Left hindlimb (tissue), 1 donor: ENCODE data around the gene CARM1.
"Not testable (repeated sequence)": the region's sequence is repeated elsewhere in the genome, so short reads cannot be mapped to it uniquely, and the experiment has no call there.

Experiments
- DNase-seq: peaks from one replicate; pipeline ENCODE4 v3.0.0-alpha.2; 2018

CARM1 gene

GRCh38 chr19:10935371-10936059, 64.2 kb downstream of the CARM1 start:
- no peak for DNase-seq

DNA sequence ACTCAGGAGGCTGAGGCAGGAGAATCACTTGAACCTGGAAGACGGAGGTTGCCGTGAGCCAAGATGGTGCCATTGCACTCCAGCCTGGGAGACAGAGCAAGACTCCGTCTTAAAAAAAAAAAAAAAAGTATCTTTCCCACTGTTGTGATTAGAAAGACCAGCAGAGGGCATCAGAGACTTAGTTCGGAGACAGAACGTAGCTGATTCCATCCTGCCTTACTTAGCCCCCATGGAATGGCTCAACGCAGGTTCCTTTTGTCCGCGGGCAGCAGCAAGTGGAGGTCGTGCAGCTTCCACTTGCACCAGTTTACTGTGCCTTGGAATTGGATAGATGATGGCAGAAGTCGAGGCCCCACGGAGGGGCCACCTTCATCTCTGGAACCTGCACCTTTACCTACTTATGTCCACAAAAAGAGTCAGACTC, 65.3 kb downstream of the CARM1 start:
- no peak for DNase-seq

GRCh38 chr19:10941649-10942048, 70.3 kb downstream of the CARM1 start:
- DNase-seq, result not testable (repeated sequence)

GRCh38 chr19:10943412-10943811, 72.1 kb downstream of the CARM1 start:
- DNase-seq, result not testable (repeated sequence)

DNA sequence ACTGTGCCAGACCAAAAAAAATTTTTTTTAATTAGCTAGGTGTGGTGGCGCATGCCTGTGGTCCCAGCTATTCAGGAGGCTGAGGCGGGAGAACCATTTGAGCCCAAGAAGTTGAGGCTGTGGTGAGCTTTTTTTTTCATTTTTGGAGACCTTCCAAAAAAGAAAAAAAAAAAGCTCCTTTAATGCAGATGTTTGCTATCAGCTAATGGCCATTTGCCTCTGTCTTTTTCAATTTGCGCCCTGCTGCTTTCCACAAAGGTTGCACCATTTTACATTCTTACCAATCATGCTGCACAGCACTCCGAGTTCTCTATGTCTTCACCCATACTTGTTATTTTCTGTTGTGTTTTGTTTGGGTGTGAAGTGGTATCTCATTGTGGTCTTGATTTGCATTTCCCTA, 73.9 kb downstream of the CARM1 start:
- no peak for DNase-seq

DNA sequence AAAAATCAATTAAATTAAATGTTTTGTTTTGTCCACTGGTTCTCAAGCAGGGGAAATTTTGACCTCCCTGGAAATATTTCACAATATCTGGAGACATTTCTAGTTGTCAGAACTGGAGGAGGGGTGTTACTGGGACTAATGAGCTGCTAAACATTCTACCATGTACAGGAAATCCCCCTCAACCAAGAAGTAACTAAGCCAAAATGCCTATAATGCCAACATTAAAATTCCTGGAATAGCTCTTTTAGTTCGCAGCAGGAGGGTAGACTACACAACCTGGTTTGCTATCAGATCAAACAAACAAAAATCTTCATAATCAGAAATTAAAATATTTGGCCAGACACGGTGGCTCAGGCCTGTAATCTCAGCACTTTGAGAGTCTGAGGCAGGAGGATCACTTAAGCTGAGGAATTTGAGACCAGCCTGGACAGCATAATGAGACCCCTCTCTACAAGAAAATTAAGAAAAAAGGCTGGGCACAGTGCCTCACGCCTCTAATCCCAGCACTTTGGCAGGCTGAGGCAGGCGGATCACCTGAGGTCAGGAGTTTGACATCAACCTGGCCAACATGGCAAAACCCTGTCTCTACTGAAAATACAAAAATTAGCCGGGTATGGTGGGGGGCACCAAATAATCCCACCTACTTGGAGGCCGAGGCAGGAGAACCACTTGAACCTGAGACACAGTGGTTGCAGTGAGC, 75.8 kb downstream of the CARM1 start:
- no peak for DNase-seq

DNA sequence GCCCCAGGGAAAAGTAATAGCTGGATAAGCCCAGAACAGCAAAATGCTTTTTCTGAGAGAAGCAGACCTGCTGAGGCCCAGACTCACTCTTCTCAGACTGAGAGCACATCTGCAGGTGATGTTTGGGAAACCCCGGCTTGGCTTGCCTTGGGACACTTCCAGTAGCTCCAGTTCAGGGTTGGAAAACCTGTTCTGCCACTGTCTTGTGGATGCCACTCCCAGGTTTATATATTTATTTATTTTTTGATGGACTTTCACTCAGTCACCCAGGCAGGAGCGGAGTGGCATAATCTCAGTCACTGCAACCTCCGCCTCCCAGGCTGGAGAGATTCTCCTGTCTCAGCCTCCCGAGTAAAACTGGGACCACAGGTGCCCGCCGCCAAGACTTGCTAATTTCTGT, 81.5 kb downstream of the CARM1 start:
- no peak for DNase-seq

DNA sequence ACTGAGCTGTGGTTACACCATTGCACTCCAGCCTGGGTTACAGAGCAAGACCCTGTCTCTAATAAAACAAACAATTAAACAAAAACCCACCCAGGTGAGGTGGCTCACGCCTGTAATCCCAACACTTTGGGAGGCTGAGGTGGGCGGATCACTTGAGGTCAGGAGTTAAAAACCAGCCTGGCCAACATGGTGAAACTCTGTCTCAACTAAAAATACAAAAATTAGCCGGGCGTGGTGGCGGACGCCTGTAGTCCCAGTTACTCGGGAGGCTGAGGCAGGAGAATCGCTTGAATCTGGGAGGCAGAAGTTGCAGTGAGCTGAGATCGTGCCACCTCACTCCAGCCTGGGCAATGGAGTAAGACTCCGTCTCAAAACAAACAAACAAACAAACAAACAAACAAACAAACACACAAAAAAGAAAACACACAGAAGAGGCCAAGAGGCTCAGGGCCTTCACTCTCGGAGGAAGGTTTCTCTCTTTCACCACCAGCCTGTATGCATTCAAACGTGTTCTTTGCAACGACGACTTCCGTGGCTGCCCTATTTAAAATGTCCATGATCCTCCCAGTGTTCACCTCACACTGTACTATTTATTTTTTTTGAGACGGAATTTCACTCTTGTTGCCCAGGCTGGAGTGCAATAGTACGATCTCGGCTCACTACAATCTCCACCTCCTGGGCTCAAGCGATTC, 88.1 kb downstream of the CARM1 start:
- not testable (repeated sequence) for DNase-seq

DNA sequence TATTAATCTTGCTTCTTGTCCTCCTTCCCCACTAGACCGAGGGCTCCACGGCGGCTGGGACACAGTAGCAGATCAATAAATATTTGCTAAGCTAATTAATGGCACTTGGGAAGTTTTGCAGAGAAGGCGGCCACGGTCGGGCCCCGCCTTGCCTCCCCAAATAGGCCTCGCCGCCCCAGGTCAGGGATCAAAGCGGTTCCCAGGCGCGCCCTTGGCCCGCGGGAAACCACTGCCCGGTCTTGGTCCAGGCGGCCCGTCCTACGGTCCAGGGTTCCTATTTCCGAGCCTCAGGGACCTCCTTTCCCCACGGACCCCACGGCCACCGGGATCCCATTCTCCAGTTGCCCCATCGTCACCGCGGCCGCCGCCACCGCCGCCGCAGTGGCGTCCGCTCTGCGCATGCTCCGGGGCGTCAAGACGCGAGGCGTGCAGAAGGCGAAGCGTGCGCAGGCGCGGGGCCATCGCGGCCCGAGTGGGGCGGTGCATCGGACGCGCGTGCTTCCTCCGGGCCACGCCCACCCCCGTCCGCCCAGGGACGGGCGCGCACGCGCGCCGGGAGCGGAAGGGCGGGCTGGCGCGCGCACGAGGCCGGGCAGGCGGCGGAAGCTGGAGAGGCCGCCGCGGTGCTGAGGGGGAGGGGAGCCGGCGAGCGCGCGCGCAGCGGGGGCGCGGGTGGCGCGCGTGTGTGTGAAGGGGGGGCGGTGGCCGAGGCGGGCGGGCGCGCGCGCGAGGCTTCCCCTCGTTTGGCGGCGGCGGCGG, 89.1 kb downstream of the CARM1 start, which contains the start of gene SMARCA4:
Gene SMARCA4, plus strand, starts transcription at position 717 of the 759 bp plus-strand sequence. CDS start 23,122 bp downstream, outside the sequence.
- DNase-seq, result peak; percentile 99

DNA sequence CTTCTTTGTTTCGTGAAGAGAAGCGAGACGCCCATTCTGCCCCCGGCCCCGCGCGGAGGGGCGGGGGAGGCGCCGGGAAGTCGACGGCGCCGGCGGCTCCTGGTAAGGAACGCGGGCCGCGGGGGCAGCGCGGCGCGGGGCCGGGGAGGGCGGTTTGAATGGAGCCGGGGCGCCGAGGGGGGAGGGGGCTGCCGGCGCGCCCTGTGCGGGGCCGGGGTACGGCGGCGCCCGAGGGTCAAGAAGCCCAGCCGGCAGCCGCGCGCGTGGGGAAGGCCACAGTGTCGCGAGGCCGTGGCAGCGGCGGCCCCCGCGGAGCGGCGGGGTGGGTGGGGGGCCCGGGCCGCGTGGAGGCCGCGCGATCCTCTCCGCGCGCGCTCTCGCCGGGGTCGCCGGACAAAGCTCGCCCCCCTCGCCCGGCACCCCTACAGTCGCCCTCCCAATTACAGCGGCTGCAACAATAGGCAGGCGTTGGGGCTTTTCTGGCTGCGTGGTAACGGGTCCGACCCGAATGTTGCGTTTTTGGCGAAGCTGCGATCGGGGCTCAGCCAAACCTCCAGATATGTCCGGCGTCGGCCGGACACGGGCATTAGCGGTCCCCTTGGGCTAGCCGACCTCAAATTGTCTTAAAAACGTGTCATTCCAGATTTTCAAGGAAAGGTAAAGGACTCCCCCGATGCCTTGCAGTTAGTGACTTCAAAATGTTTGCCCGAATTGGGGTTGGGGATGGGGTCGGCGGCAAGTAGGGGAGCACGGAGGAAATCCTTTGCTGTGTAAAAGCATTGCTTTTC, 89.9 kb downstream of the CARM1 start:
- DNase-seq, result no peak

- DNase-seq, result no peak
Observed at GRCh38 chr19:10962863-10963262, 91.5 kb downstream of the CARM1 start.

GRCh38 chr19:10963865-10964264, 92.5 kb downstream of the CARM1 start:
- DNase-seq, result no peak

- no peak for DNase-seq
Observed at GRCh38 chr19:10964903-10965302, 93.5 kb downstream of the CARM1 start.

- DNase-seq, result no peak
Observed at GRCh38 chr19:10965398-10965797, 94.0 kb downstream of the CARM1 start.

DNA sequence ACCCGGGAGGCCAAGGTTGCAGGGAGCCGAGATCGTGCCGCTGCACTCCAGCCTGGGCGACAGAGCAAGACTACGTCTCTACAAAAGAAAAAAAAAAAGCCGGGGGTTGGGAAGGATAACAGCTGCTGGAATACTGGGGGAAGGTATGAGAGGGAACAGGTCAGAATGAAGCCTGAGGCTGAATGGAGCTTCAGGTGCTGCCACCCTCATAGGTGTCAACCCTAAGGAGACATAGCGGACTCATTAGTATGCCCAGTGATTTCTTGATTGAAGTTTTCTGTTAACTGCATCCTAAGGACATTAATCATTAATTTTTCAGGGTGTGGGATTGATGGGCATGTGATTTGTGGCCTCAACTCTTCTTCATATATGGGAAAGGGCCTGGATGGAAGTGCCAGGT, 95.5 kb downstream of the CARM1 start:
- no peak for DNase-seq

DNA sequence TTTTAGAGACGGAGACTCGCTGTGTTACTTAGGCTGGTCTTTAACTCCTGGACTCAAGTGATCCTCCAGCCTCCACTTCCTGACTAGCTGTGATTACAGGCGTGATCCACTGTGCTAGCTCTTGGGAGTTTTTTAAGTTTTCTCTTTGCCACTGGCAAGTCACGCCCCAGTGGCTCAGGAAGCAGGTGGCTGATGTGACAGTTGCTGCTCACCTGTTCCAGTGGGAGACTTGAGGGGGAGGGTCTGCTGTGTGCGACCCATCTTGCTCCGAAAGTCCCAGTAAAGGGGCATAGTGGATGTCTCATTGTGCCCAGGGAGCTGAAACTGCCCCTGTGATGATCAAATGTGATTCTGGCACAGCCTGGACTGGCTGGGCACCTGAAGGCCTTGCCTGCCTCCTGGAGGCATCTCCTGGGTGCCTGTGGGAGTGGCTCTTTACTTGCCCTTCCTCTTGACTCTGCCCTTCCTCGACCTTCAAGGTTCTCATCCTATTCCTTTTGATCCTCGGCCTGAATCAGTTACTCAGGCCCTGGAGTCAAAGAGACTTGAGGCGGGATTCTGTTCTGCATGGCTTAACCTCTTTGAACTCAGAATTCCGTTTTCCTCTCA, 97.3 kb downstream of the CARM1 start:
- DNase-seq, result no peak

- no peak for DNase-seq
Observed at GRCh38 chr19:10971107-10971726, 99.9 kb downstream of the CARM1 start.
